ENCODE data around the gene DHRSX.

- TF ChIP-seq EZH2 (IDR thresholded peaks at IDR 0.05) (no peak), POLR2AphosphoS5 (IDR thresholded peaks at IDR 0.05; ENCODE audit: borderline replicate concordance, low read depth, low read length) (no peak), FOXP2 (optimal IDR thresholded peaks at IDR 0.05; ENCODE audit: control extremely low read depth, extremely low read length, insufficient read depth) (no peak)
These were observed 127.2 kb downstream of the DHRSX start for GRCh38 chrX:2373615-2374014.

Data from SK-N-MC (cell line).